Measurements from ENCODE around the gene NCAM1.

GRCh38 chr11:113322158-113322557 is 360.9 kb downstream of the NCAM1 start:
- TF ChIP-seq CHD4 (IDR thresholded peaks at IDR 0.05; ENCODE audit: insufficient read depth, insufficient replicate concordance, low read depth, low read length, poor library complexity, severe bottlenecking) (no peak), CTCF (IDR thresholded peaks at IDR 0.05 in 2 of 3, conservative IDR thresholded peaks at IDR 0.05 in 1 of 3; ENCODE audit: insufficient read depth in 2 of 3, low read depth in 1 of 3, low read length in 3 of 3) (no peak), POLR2AphosphoS5 (IDR thresholded peaks at IDR 0.05; ENCODE audit: control insufficient read depth, insufficient read depth, low read depth, low read length) (no peak), ZC3H4 (CRISPR knock-in tag; IDR thresholded peaks at IDR 0.05; ENCODE audit: borderline replicate concordance) (no peak), NR2C2 (CRISPR knock-in tag; IDR thresholded peaks at IDR 0.05) (no peak), NR2C2 (tag; IDR thresholded peaks at IDR 0.05) (no peak), POLR2A (conservative IDR thresholded peaks at IDR 0.05) (no peak), CTBP1 (IDR thresholded peaks at IDR 0.05; ENCODE audit: borderline replicate concordance) (no peak)

Data from K562 (cell line).